Ectodermal cell (in vitro differentiated cells): ENCODE measurements around the gene LRRC4.

Source experiments
- H3K27ac ChIP-seq: 2 replicates; pipeline ENCODE4 v1.7.0; 2013; ENCODE audit warnings: mild to moderate bottlenecking, low read depth, low read length; ENCODE audit not compliant: insufficient read depth, poor library complexity, severe bottlenecking
- H3K27me3 ChIP-seq: 2 replicates; pipeline ENCODE4 v1.7.0; 2013; ENCODE audit warnings: mild to moderate bottlenecking, low read length; ENCODE audit not compliant: insufficient read depth, control insufficient read depth, poor library complexity, severe bottlenecking
- H3K36me3 ChIP-seq: one replicate; pipeline ENCODE4 v1.7.0; 2013; ENCODE audit warnings: low read length; ENCODE audit not compliant: control insufficient read depth, insufficient read depth
- H3K4me1 ChIP-seq: one replicate; pipeline ENCODE4 v1.7.0; 2013; ENCODE audit warnings: low read length; ENCODE audit not compliant: control insufficient read depth, insufficient read depth
- H3K4me3 ChIP-seq: 2 replicates; pipeline ENCODE4 v1.7.0; 2013; ENCODE audit warnings: low read depth, low read length, control low read depth; ENCODE audit not compliant: insufficient read depth
- H3K9me3 ChIP-seq: 2 replicates; pipeline ENCODE4 v1.7.0; 2013; ENCODE audit warnings: mild to moderate bottlenecking, low read length, moderate library complexity; ENCODE audit not compliant: control insufficient read depth
- WGBS, 2 experiments: methylation state at CpG; one replicate each; pipeline ENCODE4 v1.1.7; 2013; ENCODE audit warnings: missing lambda C conversion rate in 2 of 2; 5-methylcytosine and 5-hydroxymethylcytosine counted together

LRRC4 gene

DNA sequence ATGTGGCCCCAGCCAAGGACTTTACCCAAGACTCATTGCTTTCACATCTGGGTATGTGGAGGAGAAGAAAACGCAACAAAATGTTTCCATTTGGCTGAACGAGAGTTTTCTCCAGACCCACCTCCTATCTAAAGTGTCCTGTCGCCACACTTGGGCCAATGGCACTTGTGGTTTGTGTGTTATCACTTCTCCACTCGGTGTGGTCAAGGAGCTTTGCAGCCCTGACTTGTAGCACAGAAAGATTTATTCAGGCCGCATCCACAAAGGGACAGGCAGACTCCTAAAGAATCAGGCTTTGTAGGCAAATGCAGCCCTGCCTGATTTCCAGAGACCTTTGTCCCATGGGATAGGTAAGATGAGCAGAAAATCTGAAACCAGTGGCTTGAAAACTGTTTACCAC, 12.8 kb upstream of the LRRC4 start:
- WGBS, 2 experiments, result 93 to 96% methylated on average over 5 of the region's 5 CpGs
- no peak overlapping the region for H3K27ac ChIP-seq
- H3K27me3 ChIP-seq, result no peaks in the 10 kb centered on the region
- peaks cover 6% of the 10 kb centered on the region for H3K4me1 ChIP-seq
- H3K36me3 ChIP-seq, result no peaks in the 10 kb centered on the region
- no peak overlapping the region for H3K4me3 ChIP-seq
- no peaks in the 10 kb centered on the region for H3K9me3 ChIP-seq

DNA sequence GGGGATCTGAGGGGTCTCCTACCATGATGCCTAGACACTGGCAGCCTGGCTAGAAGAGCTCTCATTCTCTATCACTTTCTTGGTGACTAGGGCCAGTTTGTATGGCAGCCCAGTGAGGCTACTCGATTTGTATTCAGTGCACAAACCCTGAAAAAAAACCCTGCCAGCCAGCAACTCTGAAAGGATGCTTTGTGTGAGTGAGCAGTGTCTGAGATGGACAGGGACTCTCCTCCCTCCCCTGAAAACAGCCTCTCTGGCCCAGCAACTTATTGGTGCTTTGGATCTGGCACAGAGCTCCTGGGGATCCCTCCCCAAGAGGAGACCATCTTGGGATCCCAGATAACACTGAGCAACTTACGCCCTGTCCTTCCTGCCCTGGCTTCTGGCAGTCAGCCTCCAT, 10.8 kb upstream of the LRRC4 start:
- Histone ChIP-seq H3K9me3 (no peaks in the 10 kb centered on the region), H3K4me3 (no peak overlapping the region), H3K27ac (peak overlapping the region; percentile 36), H3K36me3 (no peaks in the 10 kb centered on the region), H3K27me3 (no peaks in the 10 kb centered on the region), H3K4me1 (peaks cover 6% of the 10 kb centered on the region)
- 88% methylated on average over 2 of the region's 2 CpGs for WGBS, 2 experiments

DNA sequence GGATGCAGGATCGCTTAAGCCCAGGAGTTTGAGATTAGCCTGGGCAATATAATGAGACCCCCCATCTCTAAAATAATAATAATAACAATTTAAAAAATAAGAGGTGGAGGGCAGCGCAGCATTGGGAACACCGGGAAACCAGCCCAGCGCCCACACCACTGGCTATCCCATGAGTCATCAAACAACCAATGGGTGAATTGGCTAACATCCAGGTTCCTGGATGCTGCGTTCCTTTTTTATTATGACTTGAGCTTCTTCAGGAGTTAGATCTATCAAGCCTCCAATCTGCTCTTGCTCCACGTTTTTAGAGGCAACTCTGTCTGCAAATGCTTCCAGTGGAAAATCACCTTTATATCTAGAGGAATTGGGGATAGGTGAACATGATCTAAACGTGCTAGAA, 10.0 kb upstream of the LRRC4 start:
- Histone ChIP-seq H3K4me3 (no peak overlapping the region), H3K9me3 (no peaks in the 10 kb centered on the region), H3K36me3 (no peaks in the 10 kb centered on the region), H3K27me3 (no peaks in the 10 kb centered on the region), H3K4me1 (peaks cover 6% of the 10 kb centered on the region), H3K27ac (no peak overlapping the region)
- WGBS, 2 experiments, result 90 to 92% methylated on average over 7 of the region's 7 CpGs

DNA sequence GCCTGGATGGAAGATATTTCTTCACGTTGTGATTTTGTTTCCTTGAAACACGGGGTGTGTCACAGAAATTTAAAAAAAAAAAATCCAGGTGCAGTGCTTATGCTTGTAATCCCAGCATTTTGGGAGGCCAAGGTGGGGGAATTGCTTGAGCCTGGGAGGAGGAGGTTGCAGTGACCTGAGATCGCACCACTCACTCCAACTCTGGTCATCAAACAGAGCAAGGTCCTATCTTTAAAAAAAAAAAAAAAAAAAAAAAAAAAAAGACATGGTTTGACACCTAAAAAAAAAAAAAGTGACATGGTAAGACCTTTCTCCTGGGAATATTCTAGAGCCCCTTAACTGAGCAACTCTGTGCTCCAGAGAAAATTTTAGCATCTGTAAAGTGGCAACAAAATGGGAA, 9.0 kb upstream of the LRRC4 start:
- Histone ChIP-seq H3K36me3 (no peaks in the 10 kb centered on the region), H3K9me3 (no peaks in the 10 kb centered on the region), H3K27ac (no peak overlapping the region), H3K4me1 (peaks cover 6% of the 10 kb centered on the region), H3K4me3 (no peak overlapping the region), H3K27me3 (no peaks in the 10 kb centered on the region)
- 85 to 98% methylated on average over 2 to 3 of the region's 3 CpGs for WGBS, 2 experiments

DNA sequence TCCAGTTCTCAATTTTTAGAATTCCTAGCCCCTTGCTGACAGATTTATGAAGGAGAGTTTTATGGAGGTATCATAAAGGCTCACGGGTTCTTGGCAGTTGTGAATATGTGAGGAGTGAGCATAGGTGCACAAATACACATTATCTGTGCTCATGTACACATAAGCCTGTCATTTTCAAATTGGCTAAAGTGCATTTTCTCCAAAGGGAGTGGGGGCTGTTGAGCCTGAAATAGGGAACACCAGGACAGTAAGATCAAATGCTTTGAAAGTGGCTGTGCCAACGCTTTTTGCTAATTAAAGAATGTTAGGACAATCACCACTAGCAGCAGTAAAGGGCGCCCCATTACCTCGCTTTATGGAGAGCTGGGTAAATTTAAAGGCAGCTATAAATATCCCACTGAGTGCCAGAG, 8.3 kb upstream of the LRRC4 start:
- Histone ChIP-seq H3K9me3 (no peaks in the 10 kb centered on the region), H3K27ac (no peak overlapping the region), H3K36me3 (no peaks in the 10 kb centered on the region), H3K4me3 (no peak overlapping the region), H3K27me3 (no peaks in the 10 kb centered on the region), H3K4me1 (peaks cover 6% of the 10 kb centered on the region)
- 90 to 91% methylated on average over 4 of the region's 4 CpGs for WGBS, 2 experiments

DNA sequence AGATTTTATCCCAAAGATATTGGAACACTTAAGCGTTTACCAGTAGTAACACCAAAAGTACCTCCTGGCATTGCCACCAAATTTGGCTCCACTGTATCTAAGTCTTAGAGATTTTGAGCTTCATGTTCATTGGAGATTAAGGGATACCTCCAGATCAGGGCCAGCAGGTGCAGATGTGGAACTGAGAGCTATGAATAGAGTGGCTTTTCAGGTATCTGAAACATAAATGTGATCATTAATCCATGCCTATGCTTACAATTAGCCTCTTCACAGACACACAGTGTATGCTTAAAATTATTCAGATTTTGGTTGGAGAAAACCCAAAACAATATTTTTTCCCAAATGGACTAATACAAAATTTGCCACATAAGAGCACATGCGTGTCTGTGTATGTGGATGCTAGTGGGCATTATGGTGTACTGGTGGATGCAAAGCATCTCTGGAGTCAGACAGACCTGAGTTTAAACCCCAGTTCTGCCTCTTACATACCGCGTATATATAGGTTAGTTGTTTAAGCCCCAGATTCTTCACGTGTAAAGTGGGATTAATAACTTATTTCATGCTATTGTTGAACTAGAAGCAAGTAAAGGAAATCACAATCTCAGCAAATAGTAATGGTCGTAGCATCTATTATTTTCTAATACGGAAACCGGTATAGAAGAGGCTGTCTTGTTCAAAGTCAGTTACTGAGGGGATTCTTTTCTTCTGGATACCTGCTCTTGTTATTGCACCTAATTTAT, 6.8 kb upstream of the LRRC4 start:
- 95 to 97% methylated on average over 7 to 8 of the region's 8 CpGs for WGBS, 2 experiments
- Histone ChIP-seq H3K27me3 (peaks cover 13% of the 10 kb centered on the region), H3K4me1 (peaks cover 9% of the 10 kb centered on the region), H3K36me3 (no peaks in the 10 kb centered on the region), H3K27ac (no peak overlapping the region), H3K9me3 (no peaks in the 10 kb centered on the region), H3K4me3 (no peak overlapping the region)

DNA sequence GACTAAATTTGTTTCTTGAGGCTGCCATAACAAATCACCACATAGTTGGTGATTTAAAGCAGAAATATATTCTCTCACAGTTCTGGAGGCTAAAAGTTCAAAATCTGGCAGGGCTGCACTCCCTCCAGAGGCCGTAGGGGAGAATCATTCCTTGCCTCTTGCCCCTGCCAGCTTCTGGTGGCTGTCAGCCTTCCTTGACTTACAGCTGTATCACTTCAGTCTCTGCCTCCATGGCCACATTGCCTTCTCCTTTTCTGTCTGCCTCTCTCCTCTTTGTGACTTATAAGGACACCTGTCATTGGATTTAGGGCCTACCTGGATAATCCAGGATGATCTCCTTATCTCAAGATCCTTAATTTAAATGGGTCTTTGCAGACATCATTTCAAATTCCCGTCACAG, 5.8 kb upstream of the LRRC4 start:
- Histone ChIP-seq H3K27me3 (peaks cover 19% of the 10 kb centered on the region), H3K36me3 (no peaks in the 10 kb centered on the region), H3K4me3 (no peak overlapping the region), H3K4me1 (peaks cover 9% of the 10 kb centered on the region), H3K27ac (no peak overlapping the region), H3K9me3 (no peaks in the 10 kb centered on the region)
- 86 to 90% methylated on average over 2 of the region's 2 CpGs for WGBS, 2 experiments

DNA sequence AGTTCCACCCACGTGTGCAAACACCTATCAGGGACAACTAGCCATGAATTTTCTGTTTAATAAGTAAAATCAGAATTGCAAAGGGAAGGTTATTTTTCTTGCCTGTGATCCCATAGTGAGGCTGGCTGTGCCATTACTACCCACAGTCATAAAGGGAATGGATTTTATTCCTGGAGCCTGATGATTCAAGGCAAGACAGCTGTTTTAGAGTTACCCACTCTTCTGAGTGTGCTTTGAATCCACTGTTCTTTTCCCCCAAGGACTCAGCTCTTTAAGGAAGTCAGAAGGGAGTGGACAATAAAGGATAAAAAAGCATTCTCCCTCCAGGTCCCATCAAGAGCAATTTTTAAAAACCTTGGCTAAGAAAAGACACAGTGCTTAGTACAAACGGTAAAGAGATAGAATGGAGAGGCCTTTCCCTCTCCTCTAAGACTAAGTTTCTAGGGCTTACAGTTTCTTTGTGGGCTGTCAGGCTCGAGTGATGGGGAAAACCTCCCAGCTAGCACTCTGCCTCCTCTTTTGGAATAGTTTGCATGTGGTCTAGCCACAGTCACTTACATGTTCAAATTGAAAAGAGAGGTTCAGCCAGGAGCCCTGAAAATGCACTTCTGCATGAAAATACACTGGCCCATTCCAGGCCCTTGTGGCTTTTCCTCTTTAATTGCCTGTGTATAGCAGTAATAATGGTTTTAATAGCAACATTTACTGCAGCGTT, 5.1 kb upstream of the LRRC4 start:
- no peaks in the 10 kb centered on the region for H3K9me3 ChIP-seq
- 86 to 89% methylated on average over 4 of the region's 4 CpGs for WGBS, 2 experiments
- H3K36me3 ChIP-seq, result no peaks in the 10 kb centered on the region
- no peak overlapping the region for H3K27ac ChIP-seq
- H3K4me1 ChIP-seq, result peaks cover 3% of the 10 kb centered on the region
- no peak overlapping the region for H3K4me3 ChIP-seq
- H3K27me3 ChIP-seq, result peaks cover 19% of the 10 kb centered on the region

DNA sequence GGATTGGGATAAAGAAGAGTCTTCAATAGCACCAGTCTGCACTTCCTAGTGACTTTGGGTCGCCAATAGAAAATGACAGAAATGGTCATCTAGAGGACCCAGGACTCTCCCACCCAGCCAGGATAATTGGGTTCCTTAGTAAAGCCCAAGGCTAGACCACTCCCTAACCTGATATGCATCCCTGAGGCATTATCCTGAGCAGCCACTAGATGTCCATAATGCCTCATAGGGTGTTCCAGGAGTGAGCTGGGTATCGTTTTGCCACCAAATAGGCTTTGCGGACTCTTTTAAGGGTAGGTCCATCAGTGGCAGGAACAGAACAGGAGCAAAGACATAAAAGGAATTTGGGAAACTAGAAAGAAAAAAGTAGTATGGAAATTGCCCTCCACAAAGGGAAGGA, 4.5 kb upstream of the LRRC4 start:
- peaks cover 3% of the 10 kb centered on the region for H3K4me1 ChIP-seq
- H3K4me3 ChIP-seq, result no peak overlapping the region
- H3K27ac ChIP-seq, result no peak overlapping the region
- 73 to 75% methylated on average over 3 of the region's 3 CpGs for WGBS, 2 experiments
- H3K9me3 ChIP-seq, result no peaks in the 10 kb centered on the region
- peaks cover 19% of the 10 kb centered on the region for H3K27me3 ChIP-seq
- H3K36me3 ChIP-seq, result no peaks in the 10 kb centered on the region

DNA sequence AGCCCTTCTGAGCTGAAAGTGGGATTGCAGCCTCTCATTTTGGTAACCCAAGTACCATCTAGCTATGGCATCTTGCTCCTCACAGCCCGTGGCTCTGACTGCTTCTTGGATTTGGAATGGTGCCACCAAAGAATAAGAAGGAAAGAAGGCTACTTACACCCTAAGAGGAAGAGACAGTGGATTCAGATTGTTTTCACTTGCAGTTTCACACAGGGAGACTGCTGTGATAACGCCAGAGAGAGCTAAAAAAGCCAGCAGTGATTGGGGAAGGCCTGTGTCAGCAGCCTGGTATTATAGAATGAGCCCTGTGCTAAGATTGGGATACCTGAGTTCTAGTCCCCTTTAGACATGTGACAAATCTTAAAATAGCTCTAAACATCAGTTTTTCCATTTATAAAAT, 3.6 kb upstream of the LRRC4 start:
- WGBS, 2 experiments, result 86 to 88% methylated on average over 2 of the region's 2 CpGs
- H3K4me1 ChIP-seq, result peaks cover 7% of the 10 kb centered on the region
- H3K27me3 ChIP-seq, result peaks cover 19% of the 10 kb centered on the region
- peaks cover 1% of the 10 kb centered on the region for H3K36me3 ChIP-seq
- H3K4me3 ChIP-seq, result no peak overlapping the region
- no peak overlapping the region for H3K27ac ChIP-seq
- no peaks in the 10 kb centered on the region for H3K9me3 ChIP-seq
